ENCODE data around the gene RABGAP1L. TPM values are rescaled to one million over a fixed set of nuclear protein-coding genes. Genes with fewer than 3 reads are reported as not detected.

RABGAP1L gene
- total RNA-seq, 4 donors from 2014 or later: 31.2 to 115 (median 62.5) TPM

- no peaks in the 10 kb centered on the region for H3K36me3 ChIP-seq
- TF ChIP-seq POLR2AphosphoS5 (IDR thresholded peaks at IDR 0.05) (no peak), EP300 (IDR thresholded peaks at IDR 0.05) (no peak), POLR2A (IDR thresholded peaks at IDR 0.05) (no peak)
- TF ChIP-seq, protein P1, sequence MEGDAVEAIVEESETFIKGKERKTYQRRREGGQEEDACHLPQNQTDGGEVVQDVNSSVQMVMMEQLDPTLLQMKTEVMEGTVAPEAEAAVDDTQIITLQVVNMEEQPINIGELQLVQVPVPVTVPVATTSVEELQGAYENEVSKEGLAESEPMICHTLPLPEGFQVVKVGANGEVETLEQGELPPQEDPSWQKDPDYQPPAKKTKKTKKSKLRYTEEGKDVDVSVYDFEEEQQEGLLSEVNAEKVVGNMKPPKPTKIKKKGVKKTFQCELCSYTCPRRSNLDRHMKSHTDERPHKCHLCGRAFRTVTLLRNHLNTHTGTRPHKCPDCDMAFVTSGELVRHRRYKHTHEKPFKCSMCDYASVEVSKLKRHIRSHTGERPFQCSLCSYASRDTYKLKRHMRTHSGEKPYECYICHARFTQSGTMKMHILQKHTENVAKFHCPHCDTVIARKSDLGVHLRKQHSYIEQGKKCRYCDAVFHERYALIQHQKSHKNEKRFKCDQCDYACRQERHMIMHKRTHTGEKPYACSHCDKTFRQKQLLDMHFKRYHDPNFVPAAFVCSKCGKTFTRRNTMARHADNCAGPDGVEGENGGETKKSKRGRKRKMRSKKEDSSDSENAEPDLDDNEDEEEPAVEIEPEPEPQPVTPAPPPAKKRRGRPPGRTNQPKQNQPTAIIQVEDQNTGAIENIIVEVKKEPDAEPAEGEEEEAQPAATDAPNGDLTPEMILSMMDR (IDR thresholded peaks at IDR 0.05): no peak
- no peak overlapping the region for H3K4me3 ChIP-seq
- H3K27me3 ChIP-seq: no peaks in the 10 kb centered on the region
- no peaks in the 10 kb centered on the region for H3K9me3 ChIP-seq
- peaks cover 0 to 3% (median 0%) of the 10 kb centered on the region in 3 donors for H3K4me1 ChIP-seq
- H3K27ac ChIP-seq: no peak overlapping the region
- 94 to 100% methylated on average over 1 of the region's 1 CpG for WGBS, 2 donors (ENCODE audit: low coverage in 1 of 2)
- ATAC-seq: no peak
Measured at GRCh38 chr1:174870319-174870718, 711.0 kb downstream of the RABGAP1L start.

GRCh38 chr1:174871886-174872285, 712.6 kb downstream of the RABGAP1L start:
- TF ChIP-seq POLR2A (IDR thresholded peaks at IDR 0.05) (no peak), POLR2AphosphoS5 (IDR thresholded peaks at IDR 0.05) (no peak), EP300 (IDR thresholded peaks at IDR 0.05) (no peak)
- TF ChIP-seq, protein P1 (IDR thresholded peaks at IDR 0.05): no peak
- H3K27me3 ChIP-seq: no peaks in the 10 kb centered on the region
- no peak for ATAC-seq
- no peak overlapping the region for H3K27ac ChIP-seq
- no peaks in the 10 kb centered on the region for H3K9me3 ChIP-seq
- no peaks in the 10 kb centered on the region for H3K36me3 ChIP-seq
- WGBS, 2 donors (ENCODE audit: low coverage in 1 of 2): 60 to 92% methylated on average over 2 of the region's 2 CpGs
- peaks cover 0 to 8% (median 0%) of the 10 kb centered on the region in 3 donors for H3K4me1 ChIP-seq
- H3K4me3 ChIP-seq: no peak overlapping the region

DNA sequence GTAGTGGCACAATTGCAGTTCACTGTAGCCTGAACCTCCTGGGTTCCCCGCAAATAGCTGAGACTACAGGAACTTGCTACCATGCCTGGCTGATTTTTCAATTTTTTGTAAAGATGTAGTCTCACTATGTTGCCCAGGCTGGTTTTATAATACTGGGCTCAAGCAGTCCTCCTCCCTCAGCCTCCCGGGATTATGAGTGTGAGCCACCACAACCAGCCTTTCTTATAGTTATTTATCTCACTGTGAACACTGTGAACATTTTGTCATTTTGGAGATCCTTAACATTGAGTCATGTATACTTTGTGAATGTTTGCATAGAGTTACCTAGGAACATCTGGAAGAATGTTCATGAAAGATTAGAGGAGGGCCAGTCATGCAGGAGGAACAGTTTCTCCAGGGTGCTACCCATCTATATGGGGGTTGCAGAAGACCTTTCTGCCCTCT, 713.3 kb downstream of the RABGAP1L start:
- no peaks in the 10 kb centered on the region for H3K36me3 ChIP-seq
- no peak overlapping the region for H3K27ac ChIP-seq
- no peaks in the 10 kb centered on the region for H3K27me3 ChIP-seq
- peaks cover 0 to 8% (median 0%) of the 10 kb centered on the region in 3 donors for H3K4me1 ChIP-seq
- no peak overlapping the region for H3K4me3 ChIP-seq
- no peak for ATAC-seq
- no peak for TF ChIP-seq EP300 (IDR thresholded peaks at IDR 0.05)
- TF ChIP-seq POLR2A (IDR thresholded peaks at IDR 0.05): no peak
- no peak for TF ChIP-seq POLR2AphosphoS5 (IDR thresholded peaks at IDR 0.05)
- TF ChIP-seq, protein P1 (IDR thresholded peaks at IDR 0.05): no peak
- H3K9me3 ChIP-seq: no peaks in the 10 kb centered on the region
- 69 to 83% methylated on average over 1 to 2 of the region's 2 CpGs for WGBS, 2 donors (ENCODE audit: low coverage in 1 of 2)

- TF ChIP-seq EP300 (IDR thresholded peaks at IDR 0.05) (no peak), POLR2AphosphoS5 (IDR thresholded peaks at IDR 0.05) (no peak), POLR2A (IDR thresholded peaks at IDR 0.05) (no peak)
- TF ChIP-seq, protein P1 (IDR thresholded peaks at IDR 0.05): no peak
- Histone ChIP-seq H3K27me3 (no peaks in the 10 kb centered on the region), H3K4me3 (peak overlapping the region in 1 of 2 donors; percentile 12), H3K4me1 (peaks cover 0 to 8% (median 0%) of the 10 kb centered on the region in 3 donors), H3K36me3 (no peaks in the 10 kb centered on the region), H3K9me3 (no peaks in the 10 kb centered on the region), H3K27ac (no peak overlapping the region)
- WGBS, 2 donors (ENCODE audit: low coverage in 1 of 2): 51 to 60% methylated on average over 9 of the region's 11 CpGs
- ATAC-seq: no peak
Measured at GRCh38 chr1:174874331-174875053, 715.2 kb downstream of the RABGAP1L start.

DNA sequence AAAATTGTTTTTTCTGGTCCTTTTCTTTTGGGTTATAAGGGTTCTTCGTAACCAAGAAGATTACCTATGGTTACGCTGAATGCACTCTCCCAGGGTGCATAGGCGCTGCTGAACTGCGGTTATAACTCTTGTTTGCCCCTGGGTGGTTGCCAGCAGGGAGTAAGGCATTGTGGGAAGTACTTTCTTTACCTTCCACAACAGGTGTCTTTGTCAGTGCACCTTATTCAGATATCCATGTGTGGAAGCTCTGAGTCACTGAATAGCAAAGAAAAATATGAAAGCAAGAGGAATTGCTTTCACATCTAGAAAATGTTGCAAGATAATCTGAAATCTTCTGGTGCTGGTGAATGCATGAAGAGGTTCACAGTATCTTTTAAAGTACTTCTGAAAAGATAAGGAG, 716.0 kb downstream of the RABGAP1L start:
- no peaks in the 10 kb centered on the region for H3K36me3 ChIP-seq
- H3K27ac ChIP-seq: no peak overlapping the region
- H3K27me3 ChIP-seq: no peaks in the 10 kb centered on the region
- no peaks in the 10 kb centered on the region for H3K9me3 ChIP-seq
- no peak for ATAC-seq
- WGBS, 2 donors (ENCODE audit: low coverage in 1 of 2): 75 to 100% methylated on average over 1 to 4 of the region's 4 CpGs
- no peak overlapping the region for H3K4me3 ChIP-seq
- TF ChIP-seq, protein P1 (IDR thresholded peaks at IDR 0.05): no peak
- TF ChIP-seq POLR2AphosphoS5 (IDR thresholded peaks at IDR 0.05) (no peak), EP300 (IDR thresholded peaks at IDR 0.05) (no peak), POLR2A (IDR thresholded peaks at IDR 0.05) (no peak)
- H3K4me1 ChIP-seq: peaks cover 0 to 8% (median 0%) of the 10 kb centered on the region in 3 donors

All from gastroesophageal sphincter (tissue), 4 donors.